ENCODE measurements around the gene GTPBP2. TPM values are rescaled to one million over a fixed set of nuclear protein-coding genes. Genes with fewer than 3 reads are reported as not detected.

Gene GTPBP2
- total RNA-seq, 120 experiments from 2014 or later, result 26.4 to 55.6 (median 40.4) TPM

Other genes starting within 250 kb of the GTPBP2 start
- gene ABCC10, start 201.7 kb downstream of the GTPBP2 start, total RNA-seq, result 10 to 100 TPM; 16.3 to 62.8 (median 35.7) TPM
- 10 to 100 TPM in 8 of 120 experiments, 1 to 10 TPM in 112; 1.9 to 12.6 (median 6.0) TPM for gene DLK2, start 173.7 kb downstream of the GTPBP2 start, total RNA-seq
- gene TJAP1, start 151.7 kb downstream of the GTPBP2 start, total RNA-seq, result 100 to 1,000 TPM in 3 of 120 experiments, 10 to 100 TPM in 117; 21.7 to 124 (median 47.1) TPM
- gene LRRC73, start 118.9 kb downstream of the GTPBP2 start, total RNA-seq, result 10 to 100 TPM in 99 of 120 experiments, 1 to 10 TPM in 21; 3.9 to 21.4 (median 12.9) TPM
- 10 to 100 TPM; 57.9 to 94.9 (median 76.6) TPM for gene YIPF3, start 112.3 kb downstream of the GTPBP2 start, total RNA-seq
- 10 to 100 TPM; 13.6 to 34.4 (median 23.6) TPM for gene POLR1C, start 112.2 kb downstream of the GTPBP2 start, total RNA-seq
- 10 to 100 TPM; 25.5 to 71.5 (median 43.3) TPM for gene XPO5, start 53.2 kb downstream of the GTPBP2 start, total RNA-seq
- 10 to 100 TPM in 90 of 120 experiments, 1 to 10 TPM in 30; 6.2 to 24.4 (median 11.6) TPM for gene POLH, start 53.1 kb downstream of the GTPBP2 start, total RNA-seq
- gene MAD2L1BP, start 6.6 kb upstream of the GTPBP2 start, total RNA-seq, result 10 to 100 TPM; 10.4 to 32.4 (median 21.9) TPM
- 1 to 10 TPM in 7 of 120 experiments, under 1 TPM in 101, not detected in 12; 0.18 to 1.5 (median 0.52) TPM for gene RSPH9, start 15.8 kb upstream of the GTPBP2 start, total RNA-seq
- gene MRPS18A, start 58.5 kb upstream of the GTPBP2 start, total RNA-seq, result 10 to 100 TPM; 19.1 to 45.5 (median 32.6) TPM
- gene VEGFA, start 140.9 kb upstream of the GTPBP2 start, total RNA-seq, result 100 to 1,000 TPM in 20 of 120 experiments, 10 to 100 TPM in 100; 19.7 to 440 (median 56.8) TPM